Measurements from ENCODE around the gene CEMIP. TPM values are rescaled to one million over a fixed set of nuclear protein-coding genes. Genes with fewer than 3 reads are reported as not detected.

CEMIP gene
- total RNA-seq, 1 donor from 2014 or later = 0.44 TPM

- Histone ChIP-seq H3K36me3 (no peaks in the 10 kb centered on the region), H3K27ac (replicated peaks) (no peak overlapping the region), H3K4me1 (no peaks in the 10 kb centered on the region), H3K9me3 (replicated peaks) (no peaks in the 10 kb centered on the region), H3K27me3 (ENCODE audit: low read depth) (no peaks in the 10 kb centered on the region), H3K4me3 (no peak overlapping the region)
- TF ChIP-seq, protein P1, sequence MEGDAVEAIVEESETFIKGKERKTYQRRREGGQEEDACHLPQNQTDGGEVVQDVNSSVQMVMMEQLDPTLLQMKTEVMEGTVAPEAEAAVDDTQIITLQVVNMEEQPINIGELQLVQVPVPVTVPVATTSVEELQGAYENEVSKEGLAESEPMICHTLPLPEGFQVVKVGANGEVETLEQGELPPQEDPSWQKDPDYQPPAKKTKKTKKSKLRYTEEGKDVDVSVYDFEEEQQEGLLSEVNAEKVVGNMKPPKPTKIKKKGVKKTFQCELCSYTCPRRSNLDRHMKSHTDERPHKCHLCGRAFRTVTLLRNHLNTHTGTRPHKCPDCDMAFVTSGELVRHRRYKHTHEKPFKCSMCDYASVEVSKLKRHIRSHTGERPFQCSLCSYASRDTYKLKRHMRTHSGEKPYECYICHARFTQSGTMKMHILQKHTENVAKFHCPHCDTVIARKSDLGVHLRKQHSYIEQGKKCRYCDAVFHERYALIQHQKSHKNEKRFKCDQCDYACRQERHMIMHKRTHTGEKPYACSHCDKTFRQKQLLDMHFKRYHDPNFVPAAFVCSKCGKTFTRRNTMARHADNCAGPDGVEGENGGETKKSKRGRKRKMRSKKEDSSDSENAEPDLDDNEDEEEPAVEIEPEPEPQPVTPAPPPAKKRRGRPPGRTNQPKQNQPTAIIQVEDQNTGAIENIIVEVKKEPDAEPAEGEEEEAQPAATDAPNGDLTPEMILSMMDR (IDR thresholded peaks at IDR 0.05; ENCODE audit: borderline replicate concordance) = no peak
- DNase-seq = no peak
- intact Hi-C loops (cut with micrococcal nuclease) = no loop called here
Measured at GRCh38 chr15:80864666-80865065, 85.5 kb downstream of the CEMIP start.

DNA sequence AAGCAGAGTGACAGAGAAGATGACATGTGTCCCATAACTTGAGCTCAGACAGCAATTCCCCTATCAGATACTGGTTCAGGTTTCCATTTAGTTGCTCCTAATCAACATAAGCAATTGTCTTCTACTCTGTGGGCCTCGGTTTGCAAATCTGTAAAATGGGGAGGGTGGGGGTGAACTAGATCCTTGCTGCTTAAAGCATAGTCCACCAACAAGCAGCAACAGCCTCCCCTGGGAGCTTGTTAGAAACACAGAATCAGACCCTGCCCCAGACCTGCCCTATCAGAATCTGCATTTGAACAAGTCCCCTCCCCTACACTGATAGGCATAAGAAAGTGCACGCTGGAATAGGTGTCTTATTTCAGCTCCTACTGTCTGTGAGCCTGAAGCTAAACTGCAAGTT, 87.8 kb downstream of the CEMIP start:
- no peak overlapping the region for H3K4me3 ChIP-seq
- TF ChIP-seq, protein P1 (IDR thresholded peaks at IDR 0.05; ENCODE audit: borderline replicate concordance) = no peak
- H3K9me3 ChIP-seq (replicated peaks) = no peaks in the 10 kb centered on the region
- H3K4me1 ChIP-seq = peaks cover 7% of the 10 kb centered on the region
- no peak overlapping the region for H3K27ac ChIP-seq (replicated peaks)
- no peaks in the 10 kb centered on the region for H3K27me3 ChIP-seq (ENCODE audit: low read depth)
- no peak for DNase-seq
- no peaks in the 10 kb centered on the region for H3K36me3 ChIP-seq
- intact Hi-C loops (cut with micrococcal nuclease) = no loop called here

DNA sequence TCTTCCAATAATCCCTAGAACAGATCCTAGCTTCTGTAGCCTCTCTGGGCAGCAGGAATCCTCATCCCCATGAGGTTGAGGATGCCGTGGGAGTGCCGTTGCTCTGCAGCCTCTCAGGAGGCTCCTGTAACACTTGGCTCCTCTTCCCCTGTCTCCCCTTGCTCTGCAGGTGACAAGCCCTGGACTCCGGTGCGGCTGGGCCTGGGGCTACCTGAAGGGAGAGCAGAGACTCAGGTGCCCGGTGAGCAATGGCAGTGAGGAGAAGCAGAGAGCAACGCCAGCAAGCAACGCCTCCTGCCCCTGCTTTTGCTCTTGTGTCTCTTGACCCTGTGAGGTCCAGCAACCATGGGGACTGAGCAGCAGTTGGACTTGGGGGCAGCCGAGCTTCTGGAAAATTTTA, 91.2 kb downstream of the CEMIP start:
- no peak for DNase-seq
- no peaks in the 10 kb centered on the region for H3K9me3 ChIP-seq (replicated peaks)
- no peaks in the 10 kb centered on the region for H3K27me3 ChIP-seq (ENCODE audit: low read depth)
- no peak overlapping the region for H3K27ac ChIP-seq (replicated peaks)
- H3K4me1 ChIP-seq = peaks cover 11% of the 10 kb centered on the region
- intact Hi-C loops (cut with micrococcal nuclease) = no loop called here
- TF ChIP-seq, protein P1 (IDR thresholded peaks at IDR 0.05; ENCODE audit: borderline replicate concordance) = no peak
- no peaks in the 10 kb centered on the region for H3K36me3 ChIP-seq
- H3K4me3 ChIP-seq = no peak overlapping the region

DNA sequence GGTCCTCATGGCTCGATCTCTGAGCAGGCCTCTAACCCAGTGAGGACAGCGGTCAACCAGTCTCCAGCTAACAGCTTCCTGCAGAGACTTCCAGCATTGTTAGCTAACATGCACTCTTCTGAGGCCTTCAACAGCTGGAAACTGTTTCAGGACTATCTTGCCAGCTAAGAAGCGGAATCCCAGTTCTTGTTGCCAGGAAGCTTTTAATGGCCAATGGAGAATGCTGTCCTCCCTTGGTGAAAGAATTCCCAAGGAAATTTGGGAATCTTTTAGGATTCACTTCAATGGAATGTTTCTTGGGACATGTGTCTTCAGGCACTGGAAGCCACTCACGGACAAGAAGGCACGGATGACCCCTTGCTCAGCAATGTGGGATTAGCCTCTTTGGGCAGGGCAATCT, 91.7 kb downstream of the CEMIP start:
- intact Hi-C loops (cut with micrococcal nuclease) = no loop called here
- Histone ChIP-seq H3K9me3 (replicated peaks) (no peaks in the 10 kb centered on the region), H3K36me3 (no peaks in the 10 kb centered on the region), H3K27me3 (ENCODE audit: low read depth) (no peaks in the 10 kb centered on the region), H3K4me1 (peaks cover 16% of the 10 kb centered on the region), H3K27ac (replicated peaks) (no peak overlapping the region), H3K4me3 (no peak overlapping the region)
- DNase-seq = no peak
- TF ChIP-seq, protein P1 (IDR thresholded peaks at IDR 0.05; ENCODE audit: borderline replicate concordance) = no peak

DNA sequence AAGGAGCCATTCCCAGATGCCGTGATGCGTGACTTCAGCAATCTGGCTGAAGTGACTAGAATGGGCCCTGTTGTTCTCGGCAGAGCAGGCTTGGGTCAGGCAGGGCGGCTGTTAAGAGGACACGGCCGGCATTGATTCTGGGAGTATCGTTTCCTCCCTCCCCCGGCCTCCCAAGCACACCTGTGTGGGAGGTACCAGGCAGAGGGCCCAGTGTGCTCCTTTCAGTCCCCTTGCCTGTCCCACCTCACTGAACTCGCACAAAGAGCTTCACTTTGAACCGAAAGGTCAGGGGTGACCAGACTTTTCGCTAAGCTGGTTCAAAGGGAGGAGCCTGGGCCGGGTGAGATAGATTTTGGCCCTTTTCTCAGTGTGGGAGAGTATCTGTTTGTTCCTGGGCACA, 92.7 kb downstream of the CEMIP start:
- Histone ChIP-seq H3K27ac (replicated peaks) (no peak overlapping the region), H3K4me3 (no peak overlapping the region), H3K36me3 (no peaks in the 10 kb centered on the region), H3K27me3 (ENCODE audit: low read depth) (no peaks in the 10 kb centered on the region), H3K4me1 (peaks cover 20% of the 10 kb centered on the region), H3K9me3 (replicated peaks) (no peaks in the 10 kb centered on the region)
- intact Hi-C loops (cut with micrococcal nuclease) = no loop called here
- TF ChIP-seq, protein P1 (IDR thresholded peaks at IDR 0.05; ENCODE audit: borderline replicate concordance) = no peak
- no peak for DNase-seq

Measured in left ventricle myocardium inferior (tissue), 1 donor.